ENCODE measurements around the gene EXT2. TPM values are rescaled to one million over a fixed set of nuclear protein-coding genes. Genes with fewer than 3 reads are reported as not detected.

EXT2 gene
- polyA plus RNA-seq, 1 of the 3 experiments (the other 2 are of a cell fraction): 92.9 TPM

DNA sequence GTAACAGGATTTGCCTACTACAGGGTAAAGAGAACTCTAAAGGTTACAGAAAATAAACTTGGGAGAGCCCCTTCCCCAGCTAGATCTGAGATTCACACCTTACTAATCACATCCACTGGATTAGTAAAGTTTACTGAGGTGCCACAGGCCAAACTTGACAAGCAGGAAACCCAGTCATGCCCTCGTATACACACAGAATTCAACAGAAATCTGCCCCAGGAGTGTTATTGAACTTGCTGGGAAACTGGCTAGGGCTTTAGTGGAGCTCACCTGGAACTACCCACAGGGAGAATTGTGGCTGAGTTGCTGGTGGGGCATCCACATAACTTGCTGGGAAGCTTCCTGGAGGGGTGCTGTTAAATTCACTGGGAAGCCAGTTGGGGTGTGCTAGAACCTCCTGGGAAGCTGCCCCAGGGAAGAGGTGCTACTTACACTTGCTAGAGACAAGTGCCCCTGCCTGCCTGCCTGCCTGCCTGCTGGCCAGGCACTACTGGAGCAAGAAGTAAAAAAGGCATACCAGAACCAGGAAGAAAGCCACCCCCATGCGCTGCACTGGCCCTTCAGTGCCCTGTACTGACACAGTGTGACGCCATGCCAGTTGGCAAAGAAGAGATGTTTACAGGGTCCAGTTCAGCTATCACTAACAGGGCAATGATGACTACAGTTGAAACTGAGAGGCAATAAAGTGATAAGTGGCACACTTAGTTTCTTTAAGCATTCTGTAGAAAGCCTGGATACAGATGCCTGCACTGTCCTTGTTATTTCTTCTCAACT, 108.0 kb downstream of the EXT2 start:
- DNase-seq: no peak
- Histone ChIP-seq H3K36me3 (replicated peaks in 1 of 2; ENCODE audit: control insufficient read depth in 1 of 2, insufficient read depth in 2 of 2, low read length in 1 of 2) (peaks cover 11 to 24% of the 10 kb centered on the region in 2 experiments), H3K4me2 (no peak overlapping the region), H3K9ac (no peak overlapping the region), H3K9me2 (no peaks in the 10 kb centered on the region), H3K79me2 (ENCODE audit: insufficient read depth) (no peaks in the 10 kb centered on the region), H3K4me3 (ENCODE audit: low read depth in 2 of 2, low read length in 1 of 2) (no peak overlapping the region), H3K9me3 (no peaks in the 10 kb centered on the region), H3K27ac (ENCODE audit: low read depth in 2 of 2, low read length in 1 of 2) (no peak overlapping the region), H3K4me1 (ENCODE audit: control insufficient read depth in 1 of 2, insufficient read depth in 2 of 2, low read depth in 1 of 2, low read length in 1 of 2) (no peaks in the 10 kb centered on the region; a peak in 1 of 4 replicates), H4K20me1 (ENCODE audit: insufficient read depth) (no peaks in the 10 kb centered on the region), H3K27me3 (ENCODE audit: insufficient read depth) (no peaks in the 10 kb centered on the region), H3F3A (replicated peaks; ENCODE audit: insufficient read depth) (no peaks in the 10 kb centered on the region), H2AFZ (ENCODE audit: low read depth) (no peak overlapping the region)
- 100% methylated on average over 3 of the region's 3 CpGs for WGBS (ENCODE audit: low lambda C conversion rate)
- ChIA-PET POLR2A (interaction anchor here (0.7 kb wide), 1 partner anchor 23 kb away, joined by 3 read pairs; no protein-coding TSS in a partner anchor), CTCF (no interaction called here)
- TF ChIP-seq RCOR1 (IDR thresholded peaks at IDR 0.05; ENCODE audit: low read length) (no peak), ELF1 (IDR thresholded peaks at IDR 0.05) (no peak), GABPA (IDR thresholded peaks at IDR 0.05; ENCODE audit: low read depth) (no peak), RFX5 (IDR thresholded peaks at IDR 0.05; ENCODE audit: low read length) (no peak), PBX3 (IDR thresholded peaks at IDR 0.05) (no peak), SIN3A (IDR thresholded peaks at IDR 0.05; ENCODE audit: borderline replicate concordance, low read depth, low read length) (no peak), EZH2phosphoT487 (IDR thresholded peaks at IDR 0.05; ENCODE audit: borderline replicate concordance, low read depth) (no peak), EP300 (IDR thresholded peaks at IDR 0.05; ENCODE audit: borderline replicate concordance in 1 of 2, low read depth in 1 of 2, low read length in 1 of 2) (no peak), JUND (IDR thresholded peaks at IDR 0.05) (no peak), TAF1 (IDR thresholded peaks at IDR 0.05; ENCODE audit: borderline replicate concordance, low read depth, low read length) (no peak), GATA2 (CRISPR knock-in tag; IDR thresholded peaks at IDR 0.05) (no peak)

DNA sequence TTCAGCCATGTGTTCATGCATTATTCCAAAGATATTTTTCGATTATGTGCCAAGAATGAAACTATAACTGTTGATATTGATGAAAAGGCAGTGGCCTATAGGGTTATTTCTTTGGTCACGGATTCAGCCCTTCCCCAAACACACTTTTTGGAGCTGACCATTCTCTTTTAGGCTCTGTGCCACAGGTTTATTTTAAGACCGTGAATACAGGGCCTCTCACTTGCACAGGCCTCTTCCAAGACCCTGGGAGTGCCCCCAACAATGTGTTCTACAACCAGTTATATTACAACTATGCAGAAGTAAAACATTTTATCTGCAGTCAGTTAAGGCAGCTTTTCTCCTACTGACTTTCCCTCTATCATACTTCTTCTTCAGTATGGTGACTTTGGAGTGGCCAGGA, 109.9 kb downstream of the EXT2 start:
- H3K36me3 ChIP-seq (replicated peaks in 1 of 2; ENCODE audit: control insufficient read depth in 1 of 2, insufficient read depth in 2 of 2, low read length in 1 of 2): peaks cover 8 to 20% of the 10 kb centered on the region in 2 experiments
- H3F3A ChIP-seq (replicated peaks; ENCODE audit: insufficient read depth): peaks cover 9% of the 10 kb centered on the region
- H3K4me2 ChIP-seq: no peak overlapping the region
- ChIA-PET POLR2A (no interaction called here), CTCF (no interaction called here)
- no peaks in the 10 kb centered on the region for H3K27me3 ChIP-seq (ENCODE audit: insufficient read depth)
- WGBS (ENCODE audit: low lambda C conversion rate): 83% methylated on average over 3 of the region's 3 CpGs
- H3K9ac ChIP-seq: no peak overlapping the region
- no peaks in the 10 kb centered on the region; a peak in 1 of 4 replicates for H3K4me1 ChIP-seq (ENCODE audit: control insufficient read depth in 1 of 2, insufficient read depth in 2 of 2, low read depth in 1 of 2, low read length in 1 of 2)
- H3K9me3 ChIP-seq: no peaks in the 10 kb centered on the region
- TF ChIP-seq FOSL2 (IDR thresholded peaks at IDR 0.05; ENCODE audit: borderline replicate concordance, low read depth) (no peak), TCF12 (IDR thresholded peaks at IDR 0.05) (no peak), RAD21 (IDR thresholded peaks at IDR 0.05; ENCODE audit: low read length) (no peak), ELF1 (IDR thresholded peaks at IDR 0.05) (no peak)
- H3K9me2 ChIP-seq: no peaks in the 10 kb centered on the region
- no peaks in the 10 kb centered on the region for H3K79me2 ChIP-seq (ENCODE audit: insufficient read depth)
- H3K4me3 ChIP-seq (ENCODE audit: low read depth in 2 of 2, low read length in 1 of 2): no peak overlapping the region
- no peak overlapping the region for H3K27ac ChIP-seq (ENCODE audit: low read depth in 2 of 2, low read length in 1 of 2)
- no peaks in the 10 kb centered on the region for H4K20me1 ChIP-seq (ENCODE audit: insufficient read depth)
- no peak overlapping the region for H2AFZ ChIP-seq (ENCODE audit: low read depth)
- DNase-seq: no peak
